Measurements from ENCODE around the gene BRD1. TPM values are rescaled to one million over a fixed set of nuclear protein-coding genes. Genes with fewer than 3 reads are reported as not detected.

The BRD1 gene
- total and polyA plus RNA-seq, 9 of the 15 experiments (the other 6 are each of a cell fraction or from before 2014, with no cell fraction given) = 0.42 to 17.6 (median 5.5) TPM

- BruUV-seq (replicated peaks) = no TSS peak
- Histone ChIP-seq H3K27me3 (ENCODE audit: control insufficient read depth in 2 of 2, insufficient read depth in 2 of 2, low read length in 2 of 2) (peaks cover 0 to 21% of the 10 kb centered on the region in 2 experiments; a peak in 2 of 5 replicates), H3K9me3 (replicated peaks; ENCODE audit: control insufficient read depth, insufficient read depth, low read depth, low read length) (no peaks in the 10 kb centered on the region), H3K9me1 (ENCODE audit: control insufficient read depth, insufficient read depth, low read length) (no peaks in the 10 kb centered on the region), H3K4me1 (replicated peaks in 1 of 2; ENCODE audit: control insufficient read depth in 2 of 2, insufficient read depth in 2 of 2, low read length in 2 of 2) (peaks cover 0 to 14% of the 10 kb centered on the region in 2 experiments; a peak in 3 of 5 replicates), H3K4me3 (no peak overlapping the region), H3K36me3 (ENCODE audit: control insufficient read depth, insufficient read depth, low read length) (no peaks in the 10 kb centered on the region), H4K20me1 (replicated peaks; ENCODE audit: control insufficient read depth, insufficient read depth, low read length) (no peaks in the 10 kb centered on the region), H3K27ac (ENCODE audit: extremely low read depth, low read depth, low read length) (no peak overlapping the region), H3K4me2 (ENCODE audit: insufficient read depth, low read length) (no peak overlapping the region), H2AFZ (ENCODE audit: low read depth, low read length) (0 out of 2 replicates have a peak overlapping the region, but pooled peaks have one; percentile 19), H3K9ac (ENCODE audit: insufficient read depth in 1 of 2, low read depth in 2 of 2, low read length in 2 of 2) (no peak overlapping the region), H3K79me2 (ENCODE audit: control insufficient read depth, insufficient read depth, low read length) (no peaks in the 10 kb centered on the region)
- DNase-seq (ENCODE audit: extremely low read depth in 1 of 4, low spot score in 3 of 4) (no peak), ATAC-seq (no peak; the same call in 2 of the 3 replicates), FAIRE-seq (no peak)
- in situ Hi-C loops (cut with MboI) (no loop called here), intact Hi-C loops (cut with micrococcal nuclease) (no loop called here)
- ChIA-PET POLR2A (no interaction called here), CTCF (ENCODE audit: low intra/inter-chr PET ratio) (no interaction called here)
- TF ChIP-seq CBX3 (IDR thresholded peaks at IDR 0.05; ENCODE audit: borderline replicate concordance in 1 of 2, low read length in 2 of 2) = no peak
- no peak for TF ChIP-seq BRCA1 (IDR thresholded peaks at IDR 0.05)
- TF ChIP-seq BRCA1 (CRISPR knock-in tag; IDR thresholded peaks at IDR 0.05) = no peak
- no peak for TF ChIP-seq PPARD (CRISPR knock-in tag; IDR thresholded peaks at IDR 0.05)
- TF ChIP-seq ZNF263 (CRISPR knock-in tag; IDR thresholded peaks at IDR 0.05; ENCODE audit: borderline replicate concordance) = no peak
- TF ChIP-seq MLLT1 (IDR thresholded peaks at IDR 0.05) = no peak
- no peak for TF ChIP-seq EGR1 (conservative IDR thresholded peaks at IDR 0.05)
- no peak for TF ChIP-seq CLOCK (CRISPR knock-in tag; IDR thresholded peaks at IDR 0.05; ENCODE audit: borderline replicate concordance)
- no peak for TF ChIP-seq PKNOX1 (IDR thresholded peaks at IDR 0.05)
- TF ChIP-seq STAT5B (CRISPR knock-in tag; IDR thresholded peaks at IDR 0.05) = no peak
- no peak for TF ChIP-seq CREB1 (IDR thresholded peaks at IDR 0.05)
- no peak for TF ChIP-seq CREB1 (CRISPR knock-in tag; IDR thresholded peaks at IDR 0.05)
- no peak for TF ChIP-seq CBX8 (IDR thresholded peaks at IDR 0.05; ENCODE audit: borderline replicate concordance, extremely low read depth, low read depth, low read length, poor library complexity, severe bottlenecking)
- TF ChIP-seq CXXC5 (CRISPR knock-in tag; IDR thresholded peaks at IDR 0.05) = no peak
- 26% methylated on average over 13 of the region's 13 CpGs for WGBS (ENCODE audit: insufficient coverage, low coverage, missing lambda C conversion rate)
Observed at GRCh38 chr22:49760630-49761571, 66.8 kb downstream of the BRD1 start.

Data from K562 (cell line).